Vagina (tissue), 2 donors: Measurements from ENCODE around the gene TM9SF4. TPM values are rescaled to one million over a fixed set of nuclear protein-coding genes. Genes with fewer than 3 reads are reported as not detected.

Experiments
- DNase-seq, 2 donors: peaks; one replicate each; pipeline ENCODE4 v3.0.0-alpha.2; 2017; ENCODE audit errors: extremely low spot score in 2 of 2
- H3K27ac ChIP-seq: fragments of 200-600 bp; sonication (generic); one replicate; pipeline ENCODE4 v1.5.1; 2019
- H3K27me3 ChIP-seq: fragments of 200-600 bp; sonication (generic); one replicate; pipeline ENCODE4 v1.5.1; 2019
- H3K36me3 ChIP-seq, 2 donors: fragments of 200-600 bp; sonication (generic); one replicate each; pipeline ENCODE4 v1.5.1; 2017 to 2019
- H3K4me1 ChIP-seq: fragments of 200-600 bp; sonication (generic); one replicate; pipeline ENCODE4 v1.5.1; 2019
- H3K4me3 ChIP-seq, 2 donors: fragments of 200-600 bp; sonication (generic); 1 replicate in 1 of 2; 2 replicates in 1 of 2; pipeline ENCODE4 v1.5.1; 2016 to 2019
- H3K9me3 ChIP-seq: fragments of 200-600 bp; sonication (generic); one replicate; pipeline ENCODE4 v1.5.1; 2019
- CTCF ChIP-seq, 3 experiments: fragments of 450-650 bp in 2 of 3; fragments of 200-600 bp in 1 of 3; sonication (generic) in 1 of 3; IDR thresholded peaks; one replicate each; pipeline ENCODE4 v1.5.1; 2017 to 2019; ENCODE audit warnings: antibody characterized with exemption in 3 of 3, mild to moderate bottlenecking in 2 of 3, moderate library complexity in 2 of 3
- POLR2A ChIP-seq, 2 donors: fragments of 450-650 bp; IDR thresholded peaks; one replicate each; pipeline ENCODE4 v1.6.1; 2017; ENCODE audit warnings: antibody characterized with exemption in 2 of 2, mild to moderate bottlenecking in 2 of 2, moderate library complexity in 2 of 2
- intact Hi-C: fragments of 100-400 bp; cut with DNase I; formaldehyde crosslinking; loops from one replicate; pipeline ENCODE4 v1.15.1; 2023
- total RNA-seq: library from RNA; depleted of rRNA; stranded (reverse); fragments of >200 nt; gene quantifications from one replicate; pipeline ENCODE4 v1.2.3, GENCODE V29; 2016

TM9SF4 gene
- total RNA-seq, 1 donor from 2014 or later, result 32.2 TPM

GRCh38 chr20:32216179-32217142 is 106.9 kb downstream of the TM9SF4 start:
- no peak overlapping the region for H3K27ac ChIP-seq
- H3K9me3 ChIP-seq, result no peaks in the 10 kb centered on the region
- DNase-seq, result no peak
- intact Hi-C loops, result loop anchor here (10.0 kb wide), 1 partner anchor 248 kb away; no protein-coding TSS in a partner anchor
- TF ChIP-seq CTCF (IDR thresholded peaks at IDR 0.05), result no peak
- no peak for TF ChIP-seq POLR2A (IDR thresholded peaks at IDR 0.05)
- H3K27me3 ChIP-seq, result no peaks in the 10 kb centered on the region
- no peak overlapping the region for H3K4me3 ChIP-seq
- no peaks in the 10 kb centered on the region for H3K4me1 ChIP-seq
- H3K36me3 ChIP-seq, result peaks cover 0 to 22% of the 10 kb centered on the region in 2 donors

Other genes with a start within 250 kb of the TM9SF4 start
- 2.5 TPM for gene DUSP15, start 239.2 kb upstream of the TM9SF4 start, total RNA-seq
- gene TTLL9, start 239.1 kb upstream of the TM9SF4 start, total RNA-seq, result not detected
- gene PDRG1, start 157.7 kb upstream of the TM9SF4 start, total RNA-seq, result 5.9 TPM
- not detected for gene XKR7, start 141.6 kb upstream of the TM9SF4 start, total RNA-seq
- 8.6 TPM for gene CCM2L, start 99.3 kb upstream of the TM9SF4 start, total RNA-seq
- gene HCK, start 57.5 kb upstream of the TM9SF4 start, total RNA-seq, result 10.1 TPM
- 8.3 TPM for gene PLAGL2, start 98.0 kb downstream of the TM9SF4 start, total RNA-seq
- gene POFUT1, start 98.2 kb downstream of the TM9SF4 start, total RNA-seq, result 27.7 TPM
- 16.2 TPM for gene KIF3B, start 167.9 kb downstream of the TM9SF4 start, total RNA-seq
- gene ASXL1, start 248.6 kb downstream of the TM9SF4 start, total RNA-seq, result 97.5 TPM